ENCODE data around the gene IQSEC1. TPM values are rescaled to one million over a fixed set of nuclear protein-coding genes. Genes with fewer than 3 reads are reported as not detected.
A peak's percentile ranks its signal among the peaks of the same experiment; 100 is the strongest.

The IQSEC1 gene
- total and polyA plus RNA-seq, 7 experiments from 2014 or later, result 21.1 to 163 (median 70.2) TPM

GRCh38 chr3:12992629-12993516 lies 80.4 kb downstream of the IQSEC1 start:
- CTCF ChIA-PET, result interaction anchor here (0.6 to 1.7 kb wide), 2 partner anchors 10 to 126 kb away, joined by 4 to 5 read pairs; no protein-coding TSS in a partner anchor

DNA sequence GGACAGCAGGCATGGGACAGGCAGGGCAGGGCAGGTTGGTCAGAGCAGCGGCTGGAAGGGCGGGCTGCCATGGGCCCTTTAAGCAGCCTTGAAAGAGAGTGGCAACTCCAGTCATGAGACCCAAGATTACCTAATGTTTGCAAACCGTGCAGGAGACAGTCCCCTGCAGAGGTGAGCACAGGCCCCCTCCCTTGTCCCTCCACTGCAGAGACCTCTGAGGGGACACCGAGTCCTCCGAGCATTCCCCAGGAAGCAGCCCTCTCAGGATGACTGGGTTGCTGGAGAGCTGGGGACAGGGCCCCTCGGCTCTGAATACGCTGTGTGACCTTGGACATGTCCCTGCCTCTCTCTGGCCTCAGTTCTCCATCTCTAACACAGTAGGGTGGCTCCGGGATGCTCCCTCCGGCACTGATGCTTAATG lies 81.4 kb downstream of the IQSEC1 start:
- no peak for DNase-seq
- Histone ChIP-seq H3K4me3 (ENCODE audit: low read length) (no peak overlapping the region), H3K27ac (ENCODE audit: low read depth, low read length) (no peak overlapping the region), H3K36me3 (ENCODE audit: control insufficient read depth in 2 of 3, insufficient read depth in 3 of 3, low read length in 3 of 3) (peaks cover 0 to 11% (median 0%) of the 10 kb centered on the region in 3 experiments), H3K9me3 (ENCODE audit: control insufficient read depth in 2 of 3, low read length in 3 of 3) (no peaks in the 10 kb centered on the region), H3K27me3 (ENCODE audit: control insufficient read depth in 2 of 2, insufficient read depth in 2 of 2, low read length in 2 of 2) (no peaks in the 10 kb centered on the region), H3K4me1 (ENCODE audit: control insufficient read depth in 2 of 2, insufficient read depth in 2 of 2, low read length in 2 of 2) (peaks cover 20 to 31% of the 10 kb centered on the region in 2 donors)
- no peak for ATAC-seq
- POLR2A ChIA-PET, result interaction anchor here (0.7 to 1.8 kb wide), 3 partner anchors 9 to 27 kb away, joined by 4 to 5 read pairs (median 4); no protein-coding TSS in a partner anchor
- Mint-ChIP-seq H3K4me1 (peaks cover 24 to 78% (median 67%) of the 10 kb centered on the region in 7 donors), H3K36me3 (peaks cover 0 to 8% (median 3%) of the 10 kb centered on the region in 5 donors), H3K27me3 (peaks cover 0 to 5% (median 0%) of the 10 kb centered on the region in 5 donors), H3K9me3 (no peaks in the 10 kb centered on the region), H3K27ac (peak overlapping the region in 2 of 9 donors; percentile 7 to 65), H3K4me3 (peak overlapping the region in 8 of 10 donors; percentile 15 to 72 (median 35))
- intact Hi-C loops (cut with micrococcal nuclease), result no loop called here
- CTCF ChIA-PET, result interaction anchor here (0.7 to 1.7 kb wide), 2 partner anchors 8 to 9 kb away, joined by 3 to 4 read pairs; no protein-coding TSS in a partner anchor

More at GRCh38 chr3:12992629-12993516, 80.4 kb downstream of the IQSEC1 start:
- peaks cover 0 to 14% (median 6%) of the 10 kb centered on the region in 5 donors for H3K36me3 Mint-ChIP-seq
- peaks cover 0 to 11% (median 0%) of the 10 kb centered on the region in 3 experiments for H3K36me3 ChIP-seq (ENCODE audit: control insufficient read depth in 2 of 3, insufficient read depth in 3 of 3, low read length in 3 of 3)
- POLR2A ChIA-PET, result interaction anchor here (1.0 to 2.9 kb wide), 4 partner anchors 14 to 26 kb away, joined by 4 to 20 read pairs (median 4); no protein-coding TSS in a partner anchor
- peak overlapping the region in 3 of 9 donors; percentile 14 to 28 (median 25) for H3K27ac Mint-ChIP-seq
- H3K4me3 Mint-ChIP-seq, result peak overlapping the region; percentile 20 to 83 (median 55)
- intact Hi-C loops (cut with micrococcal nuclease), result no loop called here
- peaks cover 20 to 31% of the 10 kb centered on the region in 2 donors for H3K4me1 ChIP-seq (ENCODE audit: control insufficient read depth in 2 of 2, insufficient read depth in 2 of 2, low read length in 2 of 2)
- DNase-seq, result peak in 1 of 9 donors; percentile 8
- peaks cover 24 to 77% (median 68%) of the 10 kb centered on the region in 7 donors for H3K4me1 Mint-ChIP-seq
- no peak for ATAC-seq
- H3K27me3 ChIP-seq (ENCODE audit: control insufficient read depth in 2 of 2, insufficient read depth in 2 of 2, low read length in 2 of 2), result no peaks in the 10 kb centered on the region
- no peak overlapping the region for H3K27ac ChIP-seq (ENCODE audit: low read depth, low read length)
- no peak overlapping the region for H3K4me3 ChIP-seq (ENCODE audit: low read length)
- peaks cover 0 to 5% (median 0%) of the 10 kb centered on the region in 5 donors for H3K27me3 Mint-ChIP-seq
- no peaks in the 10 kb centered on the region for H3K9me3 ChIP-seq (ENCODE audit: control insufficient read depth in 2 of 3, low read length in 3 of 3)
- H3K9me3 Mint-ChIP-seq, result no peaks in the 10 kb centered on the region

GRCh38 chr3:12991481-12991837 lies 81.8 kb downstream of the IQSEC1 start:
- no peak for ATAC-seq
- intact Hi-C loops (cut with micrococcal nuclease), result no loop called here
- Mint-ChIP-seq H3K27ac (peak overlapping the region in 1 of 9 donors; percentile 7), H3K36me3 (peaks cover 0 to 5% (median 0%) of the 10 kb centered on the region in 5 donors), H3K4me3 (peak overlapping the region in 7 of 10 donors; percentile 16 to 72 (median 38)), H3K9me3 (no peaks in the 10 kb centered on the region), H3K4me1 (peaks cover 20 to 73% (median 63%) of the 10 kb centered on the region in 7 donors), H3K27me3 (peaks cover 0 to 5% (median 0%) of the 10 kb centered on the region in 5 donors)
- H3K4me1 ChIP-seq (ENCODE audit: control insufficient read depth in 2 of 2, insufficient read depth in 2 of 2, low read length in 2 of 2), result peaks cover 20 to 31% of the 10 kb centered on the region in 2 donors
- POLR2A ChIA-PET, result interaction anchor here (0.7 kb wide), 1 partner anchor 9 kb away, joined by 4 read pairs; no protein-coding TSS in a partner anchor
- CTCF ChIA-PET, result interaction anchor here (0.7 to 1.7 kb wide), 2 partner anchors 8 kb away, joined by 3 to 4 read pairs; no protein-coding TSS in a partner anchor
- no peak overlapping the region for H3K4me3 ChIP-seq (ENCODE audit: low read length)
- H3K27me3 ChIP-seq (ENCODE audit: control insufficient read depth in 2 of 2, insufficient read depth in 2 of 2, low read length in 2 of 2), result no peaks in the 10 kb centered on the region
- peaks cover 0 to 13% (median 0%) of the 10 kb centered on the region in 3 experiments for H3K36me3 ChIP-seq (ENCODE audit: control insufficient read depth in 2 of 3, insufficient read depth in 3 of 3, low read length in 3 of 3)
- no peaks in the 10 kb centered on the region for H3K9me3 ChIP-seq (ENCODE audit: control insufficient read depth in 2 of 3, low read length in 3 of 3)
- H3K27ac ChIP-seq (ENCODE audit: low read depth, low read length), result no peak overlapping the region
- DNase-seq, result no peak

DNA sequence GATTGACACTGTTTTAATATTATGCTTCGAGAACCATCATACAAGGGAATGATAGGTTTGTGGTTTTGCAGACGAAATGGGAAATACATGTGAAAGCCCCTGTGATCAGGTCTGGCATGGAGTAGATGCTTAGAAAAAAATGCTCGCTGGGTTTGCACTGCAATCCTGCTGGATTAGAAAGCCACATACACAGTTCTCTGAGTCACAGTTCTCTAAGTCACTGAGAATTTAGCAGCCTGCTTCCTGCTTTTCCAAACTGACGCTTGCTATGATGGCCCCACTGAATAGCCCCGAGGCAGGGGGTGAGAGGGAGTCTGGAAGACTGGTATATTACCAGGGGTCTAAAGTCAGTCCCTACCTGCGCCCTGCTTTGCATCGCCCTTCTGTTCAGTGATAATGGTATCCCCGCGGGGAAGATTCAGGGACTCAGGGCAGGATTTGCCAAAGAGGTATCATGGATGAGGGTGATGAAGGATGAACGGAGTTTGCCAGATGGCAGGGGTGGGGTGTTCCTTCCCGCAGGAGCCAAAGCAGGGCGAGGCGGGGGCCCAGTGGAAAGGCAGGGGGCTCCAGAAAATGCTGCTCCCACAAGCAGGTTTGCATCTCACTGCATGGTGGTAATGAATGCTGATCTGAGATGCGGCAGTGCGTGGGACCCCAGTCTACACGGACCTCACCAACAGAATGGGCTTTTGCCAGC lies 82.3 kb downstream of the IQSEC1 start:
- DNase-seq (no peak), ATAC-seq (no peak)
- POLR2A ChIA-PET, result no interaction called here
- Histone ChIP-seq H3K4me1 (ENCODE audit: control insufficient read depth in 2 of 2, insufficient read depth in 2 of 2, low read length in 2 of 2) (peaks cover 20 to 31% of the 10 kb centered on the region in 2 donors), H3K9me3 (ENCODE audit: control insufficient read depth in 2 of 3, low read length in 3 of 3) (no peaks in the 10 kb centered on the region), H3K36me3 (ENCODE audit: control insufficient read depth in 2 of 3, insufficient read depth in 3 of 3, low read length in 3 of 3) (peaks cover 0 to 18% (median 0%) of the 10 kb centered on the region in 3 experiments), H3K4me3 (ENCODE audit: low read length) (no peak overlapping the region), H3K27ac (ENCODE audit: low read depth, low read length) (no peak overlapping the region), H3K27me3 (ENCODE audit: control insufficient read depth in 2 of 2, insufficient read depth in 2 of 2, low read length in 2 of 2) (no peaks in the 10 kb centered on the region)
- H3K27ac Mint-ChIP-seq, result peak overlapping the region in 5 of 9 donors; percentile 21 to 65 (median 26)
- H3K9me3 Mint-ChIP-seq, result no peaks in the 10 kb centered on the region
- intact Hi-C loops (cut with micrococcal nuclease), result no loop called here
- CTCF ChIA-PET, result interaction anchor here (1.9 kb wide), 1 partner anchor 9 kb away, joined by 4 read pairs; no protein-coding TSS in a partner anchor
- H3K4me3 Mint-ChIP-seq, result peak overlapping the region in 2 of 10 donors; percentile 21 to 45
- peaks cover 20 to 73% (median 62%) of the 10 kb centered on the region in 7 donors for H3K4me1 Mint-ChIP-seq
- peaks cover 0 to 5% (median 0%) of the 10 kb centered on the region in 5 donors for H3K36me3 Mint-ChIP-seq
- peaks cover 0 to 5% (median 0%) of the 10 kb centered on the region in 5 donors for H3K27me3 Mint-ChIP-seq

DNA sequence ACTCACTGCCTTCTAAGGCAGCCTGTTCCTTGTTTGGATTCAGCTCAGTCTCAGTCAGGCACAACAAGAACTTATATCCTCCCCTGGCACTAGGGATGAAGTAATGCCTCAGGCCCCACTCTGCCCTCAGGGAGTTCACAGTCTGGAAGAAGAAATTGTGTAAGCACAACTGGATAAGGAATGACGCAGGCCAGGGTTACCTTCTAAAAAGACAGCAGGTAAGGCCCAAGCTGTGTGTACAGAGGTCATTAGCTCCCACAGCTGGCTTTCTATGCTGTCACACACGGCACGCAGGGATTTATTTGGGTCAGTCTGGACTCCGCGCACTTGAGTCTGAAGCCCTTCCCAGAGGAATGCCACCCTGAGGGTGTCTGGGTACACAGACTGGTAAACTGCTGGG lies 82.9 kb downstream of the IQSEC1 start:
- Mint-ChIP-seq H3K9me3 (no peaks in the 10 kb centered on the region), H3K4me1 (peaks cover 19 to 74% (median 62%) of the 10 kb centered on the region in 7 donors), H3K4me3 (peak overlapping the region in 2 of 10 donors; percentile 13 to 45), H3K27me3 (peaks cover 0 to 5% (median 0%) of the 10 kb centered on the region in 5 donors), H3K36me3 (peaks cover 0 to 5% (median 0%) of the 10 kb centered on the region in 5 donors), H3K27ac (peak overlapping the region in 5 of 9 donors; percentile 22 to 65 (median 53))
- H3K27ac ChIP-seq (ENCODE audit: low read depth, low read length), result no peak overlapping the region
- intact Hi-C loops (cut with micrococcal nuclease), result no loop called here
- no peaks in the 10 kb centered on the region for H3K9me3 ChIP-seq (ENCODE audit: control insufficient read depth in 2 of 3, low read length in 3 of 3)
- DNase-seq (no peak), ATAC-seq (no peak)
- no peak overlapping the region for H3K4me3 ChIP-seq (ENCODE audit: low read length)
- peaks cover 17 to 29% of the 10 kb centered on the region in 2 donors for H3K4me1 ChIP-seq (ENCODE audit: control insufficient read depth in 2 of 2, insufficient read depth in 2 of 2, low read length in 2 of 2)
- ChIA-PET CTCF (interaction anchor here (0.6 to 1.9 kb wide), 2 partner anchors 9 to 61 kb away, joined by 4 read pairs; no protein-coding TSS in a partner anchor), POLR2A (interaction anchor here (1.7 to 2.3 kb wide), 2 partner anchors 20 to 25 kb away, joined by 5 to 8 read pairs; no protein-coding TSS in a partner anchor)
- H3K27me3 ChIP-seq (ENCODE audit: control insufficient read depth in 2 of 2, insufficient read depth in 2 of 2, low read length in 2 of 2), result no peaks in the 10 kb centered on the region
- peaks cover 0 to 24% (median 0%) of the 10 kb centered on the region in 3 experiments for H3K36me3 ChIP-seq (ENCODE audit: control insufficient read depth in 2 of 3, insufficient read depth in 3 of 3, low read length in 3 of 3)

Measured in naive thymus-derived CD4-positive, alpha-beta T cell (primary cell).